ENCODE data around the gene PRCD.

The PRCD gene

DNA sequence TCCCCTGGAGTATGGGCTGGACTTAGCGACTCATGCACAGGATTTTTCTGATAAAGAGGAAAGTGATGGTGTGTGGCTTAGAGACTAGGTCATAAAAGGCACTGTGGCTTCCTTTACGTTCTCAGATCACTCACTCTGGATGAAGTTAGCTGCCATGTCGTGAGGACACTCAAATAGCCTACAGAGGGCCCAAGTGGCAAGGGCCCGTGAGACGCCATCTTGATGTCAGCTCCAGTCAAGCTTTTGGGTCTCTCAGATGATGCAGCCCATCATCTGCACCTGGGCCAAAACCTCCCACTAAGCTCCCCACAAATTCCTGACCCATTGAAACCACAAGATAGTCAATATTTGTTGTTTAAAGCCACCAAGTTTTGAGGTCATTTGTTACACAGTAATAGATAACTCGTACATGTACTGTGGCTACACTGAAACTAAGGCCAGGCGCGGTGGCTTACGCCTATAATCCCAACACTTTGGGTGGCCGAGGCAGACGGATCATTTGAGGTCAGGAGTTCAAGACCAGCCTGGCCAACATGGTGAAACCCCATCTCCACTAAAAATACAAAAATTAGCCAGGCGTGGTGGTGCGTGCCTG is 31.1 kb downstream of the PRCD start:
- DNase-seq (ENCODE audit: low read depth), result no peak

DNA sequence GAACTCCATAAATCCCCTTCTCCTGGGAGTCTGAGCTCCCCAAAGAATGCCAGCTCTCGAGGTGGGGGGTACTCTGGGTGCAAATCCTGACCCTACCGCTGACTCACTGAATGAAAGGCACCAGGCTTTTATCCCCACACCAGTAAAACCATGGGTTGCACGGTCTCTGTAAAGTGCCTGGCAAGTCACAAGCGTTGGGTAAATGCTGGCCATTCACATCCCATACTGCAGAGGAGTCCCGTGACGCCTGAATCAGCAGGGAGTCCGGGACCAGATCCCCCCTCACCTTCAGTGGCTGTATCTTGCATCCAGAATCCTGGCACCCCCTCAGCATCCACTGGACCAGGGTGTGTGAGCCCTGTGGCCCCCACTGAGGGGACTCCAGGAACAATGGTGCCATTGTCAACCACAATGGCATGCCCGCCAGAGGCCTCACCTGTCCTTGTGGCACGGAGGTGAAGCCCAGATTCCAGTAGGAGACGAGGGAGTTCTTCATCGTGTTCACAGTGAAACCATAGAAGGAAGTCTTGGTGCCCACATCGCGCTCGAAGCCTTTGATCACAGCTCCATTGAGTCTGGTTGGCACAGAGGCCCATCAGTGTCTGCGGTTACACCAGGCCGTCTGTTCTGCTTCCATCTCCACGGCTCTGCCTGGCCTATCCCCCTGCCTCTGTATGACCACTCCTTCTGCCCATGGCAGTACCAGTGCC is 32.5 kb downstream of the PRCD start:
- DNase-seq (ENCODE audit: low read depth), result no peak

GRCh38 chr17:76573096-76573495 is 33.3 kb downstream of the PRCD start:
- DNase-seq (ENCODE audit: low read depth), result no peak

- no peak for DNase-seq (ENCODE audit: low read depth)
These were observed 34.3 kb downstream of the PRCD start for GRCh38 chr17:76574166-76574565.

DNA sequence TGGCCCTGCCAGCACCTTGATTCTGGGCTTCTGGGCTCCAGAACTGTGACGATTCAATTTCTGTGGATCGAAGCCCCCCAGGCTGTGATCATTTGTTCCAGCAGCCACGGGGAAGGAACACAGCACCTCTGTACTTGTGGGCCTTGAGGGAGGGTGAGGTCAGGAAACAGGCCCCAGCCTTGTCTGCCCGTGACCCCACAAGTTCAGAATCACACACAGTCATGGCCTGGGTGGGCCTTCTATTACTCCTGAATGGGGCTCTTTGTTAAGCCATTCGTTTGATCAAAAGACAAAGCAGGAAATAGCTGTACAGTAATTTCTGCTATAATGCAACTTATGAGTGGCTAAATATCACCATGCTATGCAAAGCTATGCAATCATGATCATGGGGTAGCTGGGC is 35.7 kb downstream of the PRCD start:
- DNase-seq (ENCODE audit: low read depth), result no peak

GRCh38 chr17:76576189-76576588 is 36.3 kb downstream of the PRCD start:
- DNase-seq (ENCODE audit: low read depth), result no peak

DNA sequence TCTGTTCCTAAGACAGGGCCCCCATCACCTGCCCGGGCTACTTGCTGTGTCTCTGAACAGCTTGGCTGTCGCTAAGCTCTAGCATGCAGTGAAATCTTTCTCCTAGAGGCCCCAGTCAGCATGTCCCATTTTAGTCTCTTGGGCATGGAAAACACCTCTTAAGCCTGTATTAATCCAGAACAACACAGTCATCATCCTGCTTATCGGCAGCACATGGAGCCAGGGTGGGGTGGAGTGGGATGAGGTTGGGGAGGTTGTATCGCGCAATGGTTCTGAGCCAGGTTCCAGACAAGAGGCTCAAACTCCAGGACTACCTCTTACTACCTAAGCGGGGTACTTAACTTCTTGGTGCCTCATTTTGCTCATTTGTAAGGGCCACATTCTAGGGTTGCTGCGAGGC is 38.0 kb downstream of the PRCD start:
- no peak for DNase-seq (ENCODE audit: low read depth)

DNA sequence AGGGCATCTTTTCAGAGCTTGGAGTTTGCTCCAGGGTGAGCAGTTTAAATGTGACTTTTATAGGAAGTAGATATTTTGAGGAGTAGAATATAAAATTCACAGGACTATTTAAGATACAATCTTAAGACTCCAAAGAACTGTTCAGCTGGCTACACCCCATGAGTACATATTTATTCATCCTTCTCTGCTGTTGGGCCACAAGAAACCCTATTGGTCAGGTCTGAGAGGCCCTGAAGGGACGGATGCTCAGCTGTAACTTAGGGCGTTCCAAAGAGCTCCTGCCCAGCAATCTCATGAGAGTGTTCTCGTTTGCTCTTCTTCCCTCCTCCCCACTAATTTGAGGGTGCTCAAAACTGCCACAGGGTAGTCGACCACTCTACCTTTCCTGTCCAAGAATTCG is 38.5 kb downstream of the PRCD start:
- peak; percentile 74 for DNase-seq (ENCODE audit: low read depth)

GRCh38 chr17:76579281-76579680 is 39.4 kb downstream of the PRCD start:
- no peak for DNase-seq (ENCODE audit: low read depth)

- DNase-seq (ENCODE audit: low read depth), result no peak
These were observed 41.7 kb downstream of the PRCD start for GRCh38 chr17:76581515-76581914.

- no peak for DNase-seq (ENCODE audit: low read depth)
These were observed 42.8 kb downstream of the PRCD start for GRCh38 chr17:76582660-76583059.

DNA sequence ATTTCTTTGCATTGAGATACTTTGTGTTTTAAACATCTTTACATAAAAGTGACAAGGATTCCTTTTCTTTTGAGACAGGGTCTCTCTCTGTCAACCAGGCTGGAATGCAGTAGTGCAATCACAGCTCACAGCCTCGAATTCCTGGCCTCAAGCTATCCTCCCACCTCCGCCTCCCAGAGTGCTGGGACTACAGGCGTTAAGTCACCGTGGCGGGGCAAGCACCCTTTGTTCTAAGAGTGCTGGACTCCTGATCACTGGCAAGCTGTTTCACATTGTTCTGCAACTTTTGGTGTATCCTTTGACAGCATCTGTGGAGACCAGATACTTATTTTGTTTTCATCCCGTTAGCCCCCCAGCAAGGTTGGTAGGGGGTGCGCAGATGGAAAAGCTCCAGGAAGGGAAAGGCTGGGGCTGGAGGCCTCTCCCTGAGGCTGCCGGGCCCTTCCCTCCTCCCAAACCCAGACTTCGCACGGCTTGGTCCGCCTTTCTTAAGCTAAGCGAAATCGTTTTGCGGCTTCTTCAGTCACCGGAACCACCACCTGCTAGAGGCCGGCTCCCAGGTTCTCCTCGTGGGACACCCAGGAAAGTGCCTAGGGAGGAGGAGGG is 44.7 kb downstream of the PRCD start:
- DNase-seq (ENCODE audit: low read depth), result no peak

DNA sequence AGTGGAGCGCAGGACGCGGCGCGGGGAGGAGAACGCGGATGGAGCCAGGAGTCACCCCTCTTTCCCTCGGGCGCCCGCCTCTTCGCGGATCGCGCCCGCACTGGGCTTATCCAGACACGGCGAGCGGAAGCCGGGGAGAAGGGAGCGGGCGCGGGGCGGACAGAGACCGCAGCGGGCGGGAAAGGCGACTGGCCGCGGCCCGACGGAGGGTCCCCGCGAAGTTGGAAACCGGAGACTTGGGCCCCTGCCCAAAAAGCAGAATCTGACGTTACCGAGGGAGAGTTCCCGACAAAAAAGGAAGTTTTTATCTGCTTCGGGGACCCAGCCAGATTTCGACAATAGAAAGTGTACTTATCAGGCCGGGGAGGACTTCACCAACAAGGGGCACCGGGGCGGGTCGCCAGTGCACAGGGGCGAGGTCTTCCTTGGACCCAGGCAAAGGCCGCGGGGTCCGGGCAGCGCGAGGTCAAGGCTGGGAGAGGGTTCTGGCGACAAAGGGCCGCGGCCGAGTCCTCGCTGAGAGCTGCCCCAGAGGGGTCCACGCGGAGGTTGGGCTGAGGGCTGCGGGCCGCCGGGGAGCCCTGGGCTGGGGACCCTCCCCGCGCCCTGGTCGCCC is 45.3 kb downstream of the PRCD start:
- no peak for DNase-seq (ENCODE audit: low read depth)

- peak; percentile 72 for DNase-seq (ENCODE audit: low read depth)
These were observed 46.1 kb downstream of the PRCD start, which contains the start of gene ST6GALNAC2 for GRCh38 chr17:76585649-76586593. TSS of gene ST6GALNAC2 (minus strand) at chr17:76585860. CDS start at chr17:76585808, 52 bp downstream.

DNA sequence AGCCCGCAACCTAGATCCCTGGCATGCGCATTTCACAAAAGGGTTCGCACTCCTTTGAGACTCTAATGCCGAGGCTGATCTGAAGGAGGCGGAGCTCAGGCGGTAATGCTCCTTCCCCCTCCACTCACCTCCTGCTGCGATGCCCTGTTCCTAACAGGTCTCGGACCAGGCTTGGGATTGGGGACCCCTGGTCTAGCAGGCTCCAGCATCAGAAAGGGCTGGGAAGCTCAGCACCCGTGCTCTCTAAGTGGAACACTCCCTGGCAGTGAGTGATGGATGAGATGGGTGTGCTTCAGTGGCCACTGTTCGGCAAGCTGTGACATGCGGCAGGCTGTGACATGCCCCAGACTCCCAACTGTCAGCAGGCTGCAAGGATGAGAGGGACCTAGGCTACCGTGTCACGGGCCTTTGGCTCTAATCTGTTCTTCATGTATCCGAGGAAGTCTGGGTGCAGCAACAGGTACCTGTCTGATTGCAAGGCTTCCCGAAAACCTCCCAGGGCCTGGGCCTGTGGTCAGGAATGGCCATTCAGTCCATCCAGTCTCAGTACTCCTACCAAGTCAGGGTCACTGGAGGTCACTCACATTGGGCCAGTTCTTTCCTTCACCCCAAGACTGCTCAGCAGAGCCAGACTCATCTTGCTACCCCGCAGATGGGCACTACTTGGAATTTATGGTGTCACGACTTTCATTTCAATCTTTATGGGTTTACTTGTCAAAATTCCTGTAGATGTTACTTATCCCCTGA is 47.1 kb downstream of the PRCD start:
- no peak for DNase-seq (ENCODE audit: low read depth)

DNA sequence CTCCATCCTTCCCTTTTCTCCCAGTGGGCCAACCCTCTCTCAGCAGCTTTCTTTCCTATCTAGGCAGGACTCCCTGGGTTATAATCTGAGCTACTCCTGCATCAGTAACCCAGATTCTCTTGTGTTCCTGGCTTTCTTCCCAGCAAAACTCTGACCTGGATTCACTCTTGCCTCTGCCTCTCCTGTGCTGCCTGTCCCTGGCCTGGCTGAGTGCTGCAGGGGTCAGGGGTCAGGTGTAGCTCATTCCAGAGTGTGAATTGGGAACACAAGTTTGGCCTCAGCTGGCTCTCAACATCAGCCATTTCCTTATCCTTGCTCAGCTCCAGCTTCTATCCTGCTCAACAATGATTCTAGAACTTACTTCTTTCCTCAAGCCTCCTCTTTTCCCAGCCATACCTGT is 48.3 kb downstream of the PRCD start:
- DNase-seq (ENCODE audit: low read depth), result no peak

DNA sequence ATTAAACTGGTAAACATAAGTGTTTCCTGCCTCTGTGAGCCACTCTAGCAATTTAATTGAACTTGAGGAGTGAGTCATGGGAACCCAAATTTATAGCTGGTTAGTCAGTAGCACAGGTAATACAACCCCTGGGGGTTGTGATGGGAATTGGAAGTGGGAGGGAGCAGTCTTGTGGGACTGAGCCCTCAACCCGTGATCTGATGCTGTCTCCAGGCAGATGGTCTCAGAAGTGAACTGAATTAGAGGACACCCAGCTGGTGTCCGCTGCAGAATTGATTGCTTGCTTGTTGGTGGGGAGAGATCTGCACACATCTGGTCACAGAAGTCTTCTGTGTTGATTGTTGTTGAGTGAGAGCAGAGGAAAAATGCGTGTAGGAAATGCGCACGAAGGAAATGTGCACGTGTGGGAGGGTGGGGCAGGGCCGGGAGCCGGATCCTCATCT is 53.6 kb downstream of the PRCD start:
- peak; percentile 78 for DNase-seq (ENCODE audit: low read depth)

DNA sequence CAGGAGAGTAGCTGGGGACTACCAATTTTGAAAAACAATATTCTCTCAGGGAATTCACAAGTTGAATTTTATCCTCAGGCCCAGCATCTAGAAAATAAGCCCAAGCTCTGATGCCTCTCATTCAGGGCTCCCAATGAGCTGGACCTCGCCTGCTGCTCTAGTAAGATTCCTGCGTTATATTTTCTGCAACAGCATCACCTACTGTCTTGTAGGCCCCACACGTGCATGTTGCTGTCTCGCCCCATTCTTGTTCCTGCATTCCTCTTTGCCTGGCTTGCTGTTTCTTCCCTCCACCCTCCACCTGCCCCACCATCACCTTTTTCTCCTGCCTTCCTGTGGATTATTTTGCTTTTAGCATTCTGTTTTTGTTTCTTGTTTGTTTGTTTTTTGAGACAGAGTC is 54.1 kb downstream of the PRCD start:
- no peak for DNase-seq (ENCODE audit: low read depth)

GRCh38 chr17:76594690-76595089 is 54.8 kb downstream of the PRCD start:
- DNase-seq (ENCODE audit: low read depth), result no peak

Measured in ELR (cell line).